Caco-2 (cell line): Measurements from ENCODE around the gene TMEM132A. TPM values are rescaled to one million over a fixed set of nuclear protein-coding genes. Genes with fewer than 3 reads are reported as not detected.

Source experiments
- BruUV-seq: library from RNA; stranded (reverse); fragments of 400-500 nt; replicated peaks from 2 replicates; lab custom pipeline; 2021; lab: Mats Ljungman, UMichigan
- CTCF ChIA-PET: fragments of 300-600 bp; sonication (Branson Sonifier 250); formaldehyde crosslinking; loops from one replicate; lab custom pipeline; 2022; ENCODE audit warnings: antibody characterized with exemption; lab: Charles Lee
- POLR2A ChIA-PET: fragments of 300-600 bp; sonication (Branson Sonifier 250); formaldehyde crosslinking; loops from one replicate; lab custom pipeline; 2022; ENCODE audit warnings: antibody characterized with exemption; lab: Charles Lee
- DNase-seq, 2 experiments: peaks; one replicate each; pipeline versions ENCODE4 v3.0.0 to v3.0.0-alpha.2; 2020 to 2022
- H3K27me3 ChIP-seq: replicated peaks from 2 replicates; pipeline ENCODE4 v1.6.0; 2011; ENCODE audit warnings: low read length; ENCODE audit not compliant: control insufficient read depth, insufficient read depth
- H3K36me3 ChIP-seq: 2 replicates; pipeline ENCODE4 v1.5.1; 2011; ENCODE audit warnings: low read length; ENCODE audit not compliant: control insufficient read depth, insufficient read depth
- H3K4me1 ChIP-seq: fragments of 250-450 bp; sonication (Bioruptor Pico); 2 replicates; pipeline ENCODE4 v1.5.1; 2020; ENCODE audit warnings: mild to moderate bottlenecking
- H3K4me3 ChIP-seq: 2 replicates; pipeline ENCODE4 v1.5.1; 2011; ENCODE audit warnings: low read depth, mild to moderate bottlenecking, control low read depth, low read length
- H3K9me3 ChIP-seq: fragments of 250-450 bp; sonication (Bioruptor Pico); 2 replicates; pipeline ENCODE4 v1.5.1; 2020; ENCODE audit warnings: mild to moderate bottlenecking, moderate library complexity
- H3K27ac Mint-ChIP-seq: one replicate; pipeline ENCODE4 v1.8.0; 2022; ENCODE audit warnings: mixed read lengths; ENCODE audit not compliant: unreplicated experiment
- H3K27me3 Mint-ChIP-seq: one replicate; pipeline ENCODE4 v1.8.0; 2022; ENCODE audit warnings: mixed read lengths; ENCODE audit not compliant: insufficient read depth, unreplicated experiment
- H3K36me3 Mint-ChIP-seq: one replicate; pipeline ENCODE4 v1.8.0; 2022; ENCODE audit warnings: mild to moderate bottlenecking, mixed read lengths; ENCODE audit not compliant: insufficient read depth, unreplicated experiment
- H3K4me1 Mint-ChIP-seq: one replicate; pipeline ENCODE4 v1.8.0; 2022; ENCODE audit warnings: low read depth, mixed read lengths; ENCODE audit not compliant: unreplicated experiment
- H3K4me3 Mint-ChIP-seq: one replicate; pipeline ENCODE4 v1.8.0; 2022; ENCODE audit warnings: mild to moderate bottlenecking, moderate library complexity, mixed read lengths; ENCODE audit not compliant: unreplicated experiment
- H3K9me3 Mint-ChIP-seq: one replicate; pipeline ENCODE4 v1.8.0; 2022; ENCODE audit warnings: mixed read lengths; ENCODE audit not compliant: unreplicated experiment
- CTCF ChIP-seq, 2 experiments: fragments of 200-600 bp in 1 of 2; IDR thresholded peaks; 1 replicate in 1 of 2; 2 replicates in 1 of 2; pipeline versions ENCODE4 v1.5.1 to v1.8.0; 2011 to 2022; ENCODE audit warnings: antibody characterized with exemption in 1 of 2, control low read depth in 1 of 2, inconsistent platforms in 1 of 2, low read depth in 1 of 2, low read length in 1 of 2, mild to moderate bottlenecking in 1 of 2, moderate library complexity in 1 of 2; ENCODE audit not compliant: insufficient read depth in 1 of 2, severe bottlenecking in 1 of 2, unreplicated experiment in 1 of 2
- intact Hi-C: fragments of 100-400 bp; cut with micrococcal nuclease; formaldehyde crosslinking; loops from one replicate; pipeline ENCODE4 v1.10.0; 2022; ENCODE audit not compliant: unreplicated experiment
- total RNA-seq: library from RNA; stranded (reverse); gene quantifications from 2 replicates; pipeline ENCODE4 v1.2.3, GENCODE V29; 2022

TMEM132A gene
- total RNA-seq, 1 experiment from 2014 or later: 97.3 TPM

GRCh38 chr11:60923800-60924109 is 505 bp upstream of the TMEM132A start:
- peaks cover 17% of the 10 kb centered on the region for H3K4me1 ChIP-seq
- peaks cover 13% of the 10 kb centered on the region for H3K4me1 Mint-ChIP-seq
- BruUV-seq: no TSS peak
- H3K4me3 ChIP-seq: peak overlapping the region; percentile 71
- H3K27me3 Mint-ChIP-seq: no peaks in the 10 kb centered on the region
- no peak overlapping the region for H3K27ac Mint-ChIP-seq
- no peaks in the 10 kb centered on the region for H3K36me3 ChIP-seq
- no peaks in the 10 kb centered on the region for H3K9me3 Mint-ChIP-seq
- no peaks in the 10 kb centered on the region for H3K27me3 ChIP-seq
- TF ChIP-seq CTCF (IDR thresholded peaks at IDR 0.05; ENCODE audit: insufficient read depth in 1 of 2, low read depth in 1 of 2, low read length in 1 of 2, severe bottlenecking in 1 of 2, unreplicated experiment in 1 of 2): no peak
- CTCF ChIA-PET: interaction anchor here (1.1 kb wide), 1 partner anchor 248 kb away, joined by 3 read pairs; no protein-coding TSS in a partner anchor
- H3K4me3 Mint-ChIP-seq: peak overlapping the region; percentile 90
- intact Hi-C loops: loop anchor here (1.0 kb wide), 1 partner anchor 9 kb away; the partner anchor contains the start of gene TMEM109
- peaks cover 29% of the 10 kb centered on the region for H3K36me3 Mint-ChIP-seq
- no peaks in the 10 kb centered on the region for H3K9me3 ChIP-seq
- POLR2A ChIA-PET: interaction anchor here (1.2 kb wide), 1 partner anchor 10 kb away, joined by 12 read pairs; the partner anchor contains the start of gene TMEM109
- DNase-seq: peak in 1 of 2 experiments; percentile 32

GRCh38 chr11:60924906-60925853 is 920 bp downstream of the TMEM132A start:
- ChIA-PET CTCF (no interaction called here), POLR2A (interaction anchor here (1.2 kb wide), 1 partner anchor 12 kb away, joined by 12 read pairs; the partner anchor contains the start of gene TMEM109)
- no peaks in the 10 kb centered on the region for H3K27me3 Mint-ChIP-seq
- TF ChIP-seq CTCF (IDR thresholded peaks at IDR 0.05; ENCODE audit: insufficient read depth in 1 of 2, low read depth in 1 of 2, low read length in 1 of 2, severe bottlenecking in 1 of 2, unreplicated experiment in 1 of 2): no peak
- DNase-seq: peak in 1 of 2 experiments; percentile 37
- intact Hi-C loops: loop anchor here (1.0 kb wide), 1 partner anchor 11 kb away; the partner anchor contains the start of gene TMEM109
- H3K4me3 Mint-ChIP-seq: peak overlapping the region; percentile 90
- Histone ChIP-seq H3K9me3 (no peaks in the 10 kb centered on the region), H3K36me3 (no peaks in the 10 kb centered on the region), H3K4me1 (peaks cover 13% of the 10 kb centered on the region), H3K27me3 (no peaks in the 10 kb centered on the region), H3K4me3 (peak overlapping the region; percentile 71)
- H3K36me3 Mint-ChIP-seq: peaks cover 28% of the 10 kb centered on the region
- H3K27ac Mint-ChIP-seq: peak overlapping the region; percentile 59
- H3K9me3 Mint-ChIP-seq: no peaks in the 10 kb centered on the region
- BruUV-seq: no TSS peak
- H3K4me1 Mint-ChIP-seq: peaks cover 13% of the 10 kb centered on the region

GRCh38 chr11:60925868-60926267 is 1.6 kb downstream of the TMEM132A start:
- H3K4me3 ChIP-seq: no peak overlapping the region
- POLR2A ChIA-PET: no interaction called here
- no peaks in the 10 kb centered on the region for H3K9me3 Mint-ChIP-seq

More at GRCh38 chr11:60925868-60926267, 1.6 kb downstream of the TMEM132A start:
- H3K9me3 ChIP-seq: no peaks in the 10 kb centered on the region
- DNase-seq: no peak
- H3K4me1 ChIP-seq: peaks cover 13% of the 10 kb centered on the region
- Mint-ChIP-seq H3K4me3 (peak overlapping the region; percentile 90), H3K36me3 (peaks cover 21% of the 10 kb centered on the region), H3K27me3 (no peaks in the 10 kb centered on the region), H3K27ac (no peak overlapping the region), H3K4me1 (peaks cover 13% of the 10 kb centered on the region)
- no peaks in the 10 kb centered on the region for H3K27me3 ChIP-seq
- CTCF ChIA-PET: no interaction called here
- intact Hi-C loops: no loop called here
- TF ChIP-seq CTCF (IDR thresholded peaks at IDR 0.05; ENCODE audit: insufficient read depth in 1 of 2, low read depth in 1 of 2, low read length in 1 of 2, severe bottlenecking in 1 of 2, unreplicated experiment in 1 of 2): no peak
- TSS peak; percentile 31 for BruUV-seq
- no peaks in the 10 kb centered on the region for H3K36me3 ChIP-seq
